Central memory CD8-positive, alpha-beta T cell (primary cell): ENCODE results near the gene EPHA6.

Experiments
- ATAC-seq: fragments of 150-1000 bp; cut with Tn5 transposase; replicated peaks from 2 replicates; pipeline ENCODE4 v1.10.0; 2022; ENCODE audit warnings: mild to moderate bottlenecking, moderate FRiP score, moderate number of reproducible peaks; ENCODE audit not compliant: poor library complexity, severe bottlenecking; ENCODE audit errors: extremely low read depth
- DNase-seq, 2 donors: peaks; one replicate each; pipeline ENCODE4 v3.0.0; 2021; ENCODE audit warnings: low spot score in 2 of 2
- H3K27ac Mint-ChIP-seq: one replicate; pipeline ENCODE4 v1.8.0; 2022; ENCODE audit warnings: low read depth, mild to moderate bottlenecking, moderate library complexity, mixed read lengths
- H3K27me3 Mint-ChIP-seq: one replicate; pipeline ENCODE4 v1.8.0; 2022; ENCODE audit warnings: mixed read lengths
- H3K36me3 Mint-ChIP-seq: one replicate; pipeline ENCODE4 v1.8.0; 2022; ENCODE audit warnings: mild to moderate bottlenecking, moderate library complexity, mixed read lengths; ENCODE audit not compliant: insufficient read depth
- H3K4me1 Mint-ChIP-seq: one replicate; pipeline ENCODE4 v1.8.0; 2022; ENCODE audit warnings: mixed read lengths
- H3K4me3 Mint-ChIP-seq: one replicate; pipeline ENCODE4 v1.8.0; 2022; ENCODE audit warnings: mild to moderate bottlenecking, moderate library complexity, mixed read lengths
- H3K9me3 Mint-ChIP-seq: one replicate; pipeline ENCODE4 v1.8.0; 2022; ENCODE audit warnings: mixed read lengths

Gene EPHA6

GRCh38 chr3:97070302-97070701 is 255.9 kb downstream of the EPHA6 start:
- H3K4me3 Mint-ChIP-seq = no peak overlapping the region

GRCh38 chr3:97074546-97074945 is 260.2 kb downstream of the EPHA6 start:
- Mint-ChIP-seq H3K4me1 (no peaks in the 10 kb centered on the region), H3K27ac (no peak overlapping the region), H3K36me3 (no peaks in the 10 kb centered on the region), H3K4me3 (no peak overlapping the region), H3K27me3 (no peaks in the 10 kb centered on the region), H3K9me3 (peaks cover 14% of the 10 kb centered on the region)
- DNase-seq (no peak), ATAC-seq (no peak)

More at GRCh38 chr3:97070302-97070701, 255.9 kb downstream of the EPHA6 start:
- H3K4me1 Mint-ChIP-seq = no peaks in the 10 kb centered on the region
- DNase-seq = no peak
- H3K36me3 Mint-ChIP-seq = no peaks in the 10 kb centered on the region
- no peak for ATAC-seq
- H3K27ac Mint-ChIP-seq = no peak overlapping the region
- no peaks in the 10 kb centered on the region for H3K27me3 Mint-ChIP-seq
- peaks cover 12% of the 10 kb centered on the region for H3K9me3 Mint-ChIP-seq

- H3K4me1 Mint-ChIP-seq = no peaks in the 10 kb centered on the region
- DNase-seq = no peak
- peaks cover 12% of the 10 kb centered on the region for H3K9me3 Mint-ChIP-seq
- no peak for ATAC-seq
- no peak overlapping the region for H3K27ac Mint-ChIP-seq
- H3K4me3 Mint-ChIP-seq = no peak overlapping the region
- H3K27me3 Mint-ChIP-seq = no peaks in the 10 kb centered on the region
- H3K36me3 Mint-ChIP-seq = no peaks in the 10 kb centered on the region
Measured at GRCh38 chr3:97076673-97077072, 262.3 kb downstream of the EPHA6 start.

GRCh38 chr3:97089621-97090020 is 275.2 kb downstream of the EPHA6 start:
- H3K27ac Mint-ChIP-seq = no peak overlapping the region
- H3K27me3 Mint-ChIP-seq = no peaks in the 10 kb centered on the region
- ATAC-seq (no peak), DNase-seq (no peak)
- H3K9me3 Mint-ChIP-seq = peaks cover 6% of the 10 kb centered on the region
- H3K4me3 Mint-ChIP-seq = no peak overlapping the region
- H3K4me1 Mint-ChIP-seq = no peaks in the 10 kb centered on the region
- no peaks in the 10 kb centered on the region for H3K36me3 Mint-ChIP-seq

GRCh38 chr3:97102641-97103040 is 288.2 kb downstream of the EPHA6 start:
- no peak overlapping the region for H3K4me3 Mint-ChIP-seq
- no peaks in the 10 kb centered on the region for H3K36me3 Mint-ChIP-seq
- peaks cover 9% of the 10 kb centered on the region for H3K9me3 Mint-ChIP-seq
- ATAC-seq = no peak
- no peak for DNase-seq
- no peaks in the 10 kb centered on the region for H3K4me1 Mint-ChIP-seq
- no peaks in the 10 kb centered on the region for H3K27me3 Mint-ChIP-seq
- no peak overlapping the region for H3K27ac Mint-ChIP-seq

GRCh38 chr3:97105989-97106651 is 291.7 kb downstream of the EPHA6 start:
- Mint-ChIP-seq H3K27me3 (no peaks in the 10 kb centered on the region), H3K27ac (no peak overlapping the region), H3K4me3 (no peak overlapping the region), H3K9me3 (peaks cover 14% of the 10 kb centered on the region), H3K36me3 (no peaks in the 10 kb centered on the region), H3K4me1 (no peaks in the 10 kb centered on the region)
- ATAC-seq (no peak), DNase-seq (no peak)

- Mint-ChIP-seq H3K27ac (no peak overlapping the region), H3K36me3 (no peaks in the 10 kb centered on the region), H3K9me3 (peaks cover 14% of the 10 kb centered on the region), H3K4me1 (no peaks in the 10 kb centered on the region), H3K27me3 (no peaks in the 10 kb centered on the region), H3K4me3 (no peak overlapping the region)
- ATAC-seq (no peak), DNase-seq (no peak)
Measured at GRCh38 chr3:97106652-97106989, 292.2 kb downstream of the EPHA6 start.

GRCh38 chr3:97108136-97108535 is 293.7 kb downstream of the EPHA6 start:
- ATAC-seq (no peak), DNase-seq (no peak)
- H3K27ac Mint-ChIP-seq = no peak overlapping the region
- no peaks in the 10 kb centered on the region for H3K27me3 Mint-ChIP-seq
- H3K4me3 Mint-ChIP-seq = no peak overlapping the region
- no peaks in the 10 kb centered on the region for H3K36me3 Mint-ChIP-seq
- H3K9me3 Mint-ChIP-seq = peaks cover 14% of the 10 kb centered on the region
- no peaks in the 10 kb centered on the region for H3K4me1 Mint-ChIP-seq

GRCh38 chr3:97111244-97111643 is 296.9 kb downstream of the EPHA6 start:
- no peak overlapping the region for H3K27ac Mint-ChIP-seq
- no peaks in the 10 kb centered on the region for H3K27me3 Mint-ChIP-seq
- peaks cover 12% of the 10 kb centered on the region for H3K9me3 Mint-ChIP-seq
- no peak overlapping the region for H3K4me3 Mint-ChIP-seq
- no peaks in the 10 kb centered on the region for H3K36me3 Mint-ChIP-seq
- DNase-seq (no peak), ATAC-seq (no peak)
- H3K4me1 Mint-ChIP-seq = no peaks in the 10 kb centered on the region

GRCh38 chr3:97121386-97121785 is 307.0 kb downstream of the EPHA6 start:
- no peaks in the 10 kb centered on the region for H3K4me1 Mint-ChIP-seq

GRCh38 chr3:97125902-97126499 is 311.6 kb downstream of the EPHA6 start:
- peaks cover 19% of the 10 kb centered on the region for H3K9me3 Mint-ChIP-seq
- no peak for DNase-seq
- H3K27me3 Mint-ChIP-seq = no peaks in the 10 kb centered on the region
- H3K27ac Mint-ChIP-seq = no peak overlapping the region
- H3K36me3 Mint-ChIP-seq = no peaks in the 10 kb centered on the region
- H3K4me1 Mint-ChIP-seq = no peaks in the 10 kb centered on the region
- ATAC-seq = no peak
- H3K4me3 Mint-ChIP-seq = no peak overlapping the region

More at GRCh38 chr3:97121386-97121785, 307.0 kb downstream of the EPHA6 start:
- DNase-seq = no peak
- no peak overlapping the region for H3K27ac Mint-ChIP-seq
- H3K9me3 Mint-ChIP-seq = peaks cover 11% of the 10 kb centered on the region
- peaks cover 2% of the 10 kb centered on the region for H3K36me3 Mint-ChIP-seq
- ATAC-seq = no peak
- H3K4me3 Mint-ChIP-seq = no peak overlapping the region
- no peaks in the 10 kb centered on the region for H3K27me3 Mint-ChIP-seq

- H3K27ac Mint-ChIP-seq = no peak overlapping the region
Measured at GRCh38 chr3:97131476-97131875, 317.1 kb downstream of the EPHA6 start.

GRCh38 chr3:97138914-97139541 is 324.6 kb downstream of the EPHA6 start:
- no peak overlapping the region for H3K27ac Mint-ChIP-seq
- peaks cover 24% of the 10 kb centered on the region for H3K9me3 Mint-ChIP-seq
- H3K36me3 Mint-ChIP-seq = no peaks in the 10 kb centered on the region
- H3K27me3 Mint-ChIP-seq = no peaks in the 10 kb centered on the region
- DNase-seq = no peak
- no peak overlapping the region for H3K4me3 Mint-ChIP-seq
- H3K4me1 Mint-ChIP-seq = no peaks in the 10 kb centered on the region
- ATAC-seq = no peak

More at GRCh38 chr3:97131476-97131875, 317.1 kb downstream of the EPHA6 start:
- Mint-ChIP-seq H3K4me3 (no peak overlapping the region), H3K9me3 (peaks cover 12% of the 10 kb centered on the region), H3K36me3 (no peaks in the 10 kb centered on the region), H3K27me3 (no peaks in the 10 kb centered on the region), H3K4me1 (no peaks in the 10 kb centered on the region)
- ATAC-seq = no peak
- DNase-seq = no peak
